CD14-positive monocyte (primary cell): Measurements from ENCODE around the gene KCTD21. TPM values are rescaled to one million over a fixed set of nuclear protein-coding genes. Genes with fewer than 3 reads are reported as not detected.

Source experiments
- DNase-seq, 3 donors: peaks; one replicate each; pipeline ENCODE4 v3.0.0-alpha.2; 2011 to 2022
- H2AFZ ChIP-seq: 2 replicates; pipeline ENCODE4 v1.6.0; 2012; ENCODE audit warnings: mild to moderate bottlenecking, low read depth, low read length, inconsistent platforms; ENCODE audit not compliant: insufficient read depth, poor library complexity, severe bottlenecking
- H3K27ac ChIP-seq, 2 donors: 1 replicate in 1 of 2; 2 replicates in 1 of 2; pipeline ENCODE4 v1.5.1; 2012 to 2013; ENCODE audit warnings: low read length in 2 of 2, control low read depth in 1 of 2, inconsistent platforms in 1 of 2, low read depth in 1 of 2, mild to moderate bottlenecking in 1 of 2
- H3K27me3 ChIP-seq, 2 donors: one replicate each; pipeline versions ENCODE4 v1.6.0 to v1.6.1; 2011 to 2013; ENCODE audit warnings: low read length in 2 of 2; ENCODE audit not compliant: control insufficient read depth in 2 of 2, insufficient read depth in 2 of 2
- H3K36me3 ChIP-seq, 2 donors: replicated peaks in 1 of 2; 1 replicate in 1 of 2; 2 replicates in 1 of 2; pipeline versions ENCODE4 v1.5.1 to v1.6.1; 2012 to 2013; ENCODE audit warnings: low read length in 2 of 2, control low read depth in 1 of 2, inconsistent platforms in 1 of 2, mild to moderate bottlenecking in 1 of 2; ENCODE audit not compliant: insufficient read depth in 2 of 2, control insufficient read depth in 1 of 2
- H3K4me1 ChIP-seq, 2 donors: 1 replicate in 1 of 2; 2 replicates in 1 of 2; pipeline versions ENCODE4 v1.5.1 to v1.6.1; 2012 to 2013; ENCODE audit warnings: low read length in 2 of 2, control low read depth in 1 of 2, inconsistent platforms in 1 of 2, mild to moderate bottlenecking in 1 of 2, moderate library complexity in 1 of 2; ENCODE audit not compliant: insufficient read depth in 2 of 2, control insufficient read depth in 1 of 2
- H3K4me2 ChIP-seq: replicated peaks from 2 replicates; pipeline ENCODE3; 2012; ENCODE audit warnings: low read length, moderate library complexity, mild to moderate bottlenecking; ENCODE audit not compliant: poor library complexity, severe bottlenecking; ENCODE audit errors: extremely low read depth
- H3K4me3 ChIP-seq, 3 experiments: fragments of 200-600 bp in 1 of 3; sonication (generic) in 1 of 3; replicated peaks in 1 of 3; 1 replicate in 2 of 3; 2 replicates in 1 of 3; pipeline ENCODE4 v1.5.1; 2011 to 2013; ENCODE audit warnings: low read length in 3 of 3, mild to moderate bottlenecking in 3 of 3, control low read depth in 2 of 3, low read depth in 2 of 3, inconsistent platforms in 1 of 3, moderate library complexity in 1 of 3
- H3K79me2 ChIP-seq: 2 replicates; pipeline ENCODE4 v1.6.0; 2012; ENCODE audit warnings: mild to moderate bottlenecking, control low read depth, inconsistent platforms, low read length, moderate library complexity; ENCODE audit not compliant: insufficient read depth
- H3K9ac ChIP-seq: 2 replicates; pipeline ENCODE4 v1.6.0; 2017; ENCODE audit warnings: low read length, mild to moderate bottlenecking; ENCODE audit not compliant: insufficient read depth, poor library complexity, severe bottlenecking
- H3K9me3 ChIP-seq, 2 donors: replicated peaks in 1 of 2; 1 replicate in 1 of 2; 2 replicates in 1 of 2; pipeline versions ENCODE4 v1.5.1 to v1.6.1; 2012 to 2013; ENCODE audit warnings: low read length in 2 of 2, control low read depth in 1 of 2; ENCODE audit not compliant: control insufficient read depth in 1 of 2, insufficient read depth in 1 of 2
- H4K20me1 ChIP-seq: 2 replicates; pipeline ENCODE4 v1.6.0; 2012; ENCODE audit warnings: mild to moderate bottlenecking, low read length, control low read depth, moderate library complexity; ENCODE audit not compliant: insufficient read depth
- H3K27ac Mint-ChIP-seq, 7 donors: one replicate each; pipeline ENCODE4 v1.8.0; 2020; ENCODE audit warnings: mild to moderate bottlenecking in 7 of 7, mixed read lengths in 7 of 7, moderate library complexity in 6 of 7, inconsistent platforms in 2 of 7
- H3K27me3 Mint-ChIP-seq, 3 donors: one replicate each; pipeline ENCODE4 v1.8.0; 2021 to 2022; ENCODE audit warnings: low read depth in 3 of 3, mild to moderate bottlenecking in 3 of 3, mixed read lengths in 3 of 3, moderate library complexity in 3 of 3, inconsistent platforms in 1 of 3
- H3K36me3 Mint-ChIP-seq, 2 donors: one replicate each; pipeline ENCODE4 v1.8.0; 2020; ENCODE audit warnings: mixed read lengths in 2 of 2, inconsistent platforms in 1 of 2, mild to moderate bottlenecking in 1 of 2
- H3K4me1 Mint-ChIP-seq: one replicate; pipeline ENCODE4 v1.8.0; 2020; ENCODE audit warnings: mild to moderate bottlenecking, mixed read lengths
- H3K4me3 Mint-ChIP-seq, 2 donors: one replicate each; pipeline ENCODE4 v1.8.0; 2020; ENCODE audit warnings: mild to moderate bottlenecking in 2 of 2, mixed read lengths in 2 of 2, moderate library complexity in 1 of 2
- H3K9me3 Mint-ChIP-seq, 7 donors: one replicate each; pipeline ENCODE4 v1.8.0; 2020 to 2022; ENCODE audit warnings: mixed read lengths in 7 of 7, mild to moderate bottlenecking in 6 of 7, moderate library complexity in 6 of 7, inconsistent platforms in 2 of 7
- WGBS: methylation state at CpG from one replicate; pipeline ENCODE4 v1.1.5; 2013; ENCODE audit warnings: missing lambda C conversion rate; ENCODE audit not compliant: insufficient coverage; 5-methylcytosine and 5-hydroxymethylcytosine counted together
- intact Hi-C, 2 donors: fragments of 100-400 bp; cut with micrococcal nuclease; formaldehyde crosslinking; loops; one replicate each; pipeline versions ENCODE4 v1.15.0 to v1.15.1; 2023
- polyA plus RNA-seq, 3 donors: library from polyadenylated mRNA; depleted of rRNA in 1 of 3; unstranded in 2 of 3; stranded (reverse) in 1 of 3; fragments of 300-500 nt in 2 of 3; fragments of >200 nt in 1 of 3; fragmentation: Illumina TruSeq in 2 of 3; gene quantifications; 1 replicate in 2 of 3; 2 replicates in 1 of 3; pipeline ENCODE4 v1.2.3, GENCODE V29; 2012 to 2021
- TF ChIP-seq, protein P1 (sequence below): fragments of 200-600 bp; IDR thresholded peaks from one replicate; pipeline ENCODE4 v1.8.0; 2022; ENCODE audit warnings: antibody characterized with exemption, mild to moderate bottlenecking

KCTD21 gene
- polyA plus RNA-seq, 3 donors, result 3.2 to 9.2 (median 5.2) TPM

DNA sequence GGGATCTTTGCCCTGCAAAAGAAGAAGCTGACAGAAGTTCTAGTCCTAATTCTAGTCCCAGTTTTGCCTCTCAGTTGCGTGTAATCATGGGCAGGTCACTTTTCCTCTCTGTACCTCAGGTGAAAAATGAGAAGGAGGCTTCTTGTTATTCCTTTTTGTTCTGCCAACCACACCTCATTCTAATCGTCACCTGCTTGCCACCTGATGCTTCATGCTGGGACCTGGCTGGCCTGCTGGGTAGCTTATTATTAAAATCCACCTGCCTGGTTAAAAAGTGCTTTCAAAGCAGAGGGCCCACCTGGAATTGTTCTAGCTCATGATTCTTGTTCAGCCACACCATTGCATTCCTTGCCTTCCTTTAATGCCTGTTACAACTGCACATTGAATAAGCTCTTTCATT is 40.6 kb downstream of the KCTD21 start:
- no CpG with 5 or more reads among the region's 2 CpGs for WGBS
- TF ChIP-seq, protein P1, sequence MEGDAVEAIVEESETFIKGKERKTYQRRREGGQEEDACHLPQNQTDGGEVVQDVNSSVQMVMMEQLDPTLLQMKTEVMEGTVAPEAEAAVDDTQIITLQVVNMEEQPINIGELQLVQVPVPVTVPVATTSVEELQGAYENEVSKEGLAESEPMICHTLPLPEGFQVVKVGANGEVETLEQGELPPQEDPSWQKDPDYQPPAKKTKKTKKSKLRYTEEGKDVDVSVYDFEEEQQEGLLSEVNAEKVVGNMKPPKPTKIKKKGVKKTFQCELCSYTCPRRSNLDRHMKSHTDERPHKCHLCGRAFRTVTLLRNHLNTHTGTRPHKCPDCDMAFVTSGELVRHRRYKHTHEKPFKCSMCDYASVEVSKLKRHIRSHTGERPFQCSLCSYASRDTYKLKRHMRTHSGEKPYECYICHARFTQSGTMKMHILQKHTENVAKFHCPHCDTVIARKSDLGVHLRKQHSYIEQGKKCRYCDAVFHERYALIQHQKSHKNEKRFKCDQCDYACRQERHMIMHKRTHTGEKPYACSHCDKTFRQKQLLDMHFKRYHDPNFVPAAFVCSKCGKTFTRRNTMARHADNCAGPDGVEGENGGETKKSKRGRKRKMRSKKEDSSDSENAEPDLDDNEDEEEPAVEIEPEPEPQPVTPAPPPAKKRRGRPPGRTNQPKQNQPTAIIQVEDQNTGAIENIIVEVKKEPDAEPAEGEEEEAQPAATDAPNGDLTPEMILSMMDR, result no peak

DNA sequence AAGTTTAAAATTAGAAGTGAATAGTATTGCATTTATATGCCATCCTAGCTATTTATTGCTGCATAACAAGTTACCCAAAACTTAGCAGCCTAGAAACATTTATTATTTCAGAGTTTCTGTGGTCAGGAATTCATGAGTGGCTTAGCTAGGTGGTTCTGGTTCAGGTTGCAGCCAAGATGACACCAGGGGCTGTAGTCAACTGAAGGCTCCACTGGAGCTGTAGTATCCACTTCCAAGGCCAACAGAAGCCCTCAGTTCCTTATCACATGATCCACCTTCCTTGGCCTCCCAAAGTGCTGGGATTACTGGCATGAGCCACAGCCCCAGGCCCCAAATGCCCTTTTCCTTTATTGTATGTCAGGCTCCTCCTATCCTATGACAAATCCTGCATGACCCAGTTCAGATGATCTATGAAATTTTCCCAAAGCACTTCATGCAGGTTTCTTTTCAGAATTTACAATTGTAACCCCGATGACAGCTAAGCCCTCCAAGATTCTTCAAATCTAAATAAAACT is 42.9 kb downstream of the KCTD21 start:
- H3K79me2 ChIP-seq, result no peaks in the 10 kb centered on the region
- H3K4me2 ChIP-seq, result no peak overlapping the region
- Mint-ChIP-seq H3K4me3 (no peak overlapping the region), H3K36me3 (peaks cover 2 to 4% of the 10 kb centered on the region in 2 donors), H3K27ac (no peak overlapping the region), H3K27me3 (peaks cover 3 to 14% (median 4%) of the 10 kb centered on the region in 3 donors), H3K9me3 (no peaks in the 10 kb centered on the region), H3K4me1 (peaks cover 15% of the 10 kb centered on the region)
- intact Hi-C loops, result no loop called here
- no peak overlapping the region for H2AFZ ChIP-seq
- H3K4me1 ChIP-seq, result peaks cover 10 to 12% of the 10 kb centered on the region in 2 donors
- H3K27me3 ChIP-seq, result no peaks in the 10 kb centered on the region
- H3K4me3 ChIP-seq, result no peak overlapping the region
- H3K9ac ChIP-seq, result no peak overlapping the region
- no peaks in the 10 kb centered on the region for H3K36me3 ChIP-seq
- TF ChIP-seq, protein P1, result no peak
- H4K20me1 ChIP-seq, result no peaks in the 10 kb centered on the region
- 100% methylated on average over 1 of the region's 1 CpG for WGBS
- no peak for DNase-seq
- H3K9me3 ChIP-seq, result no peaks in the 10 kb centered on the region
- H3K27ac ChIP-seq, result no peak overlapping the region

More for the DNA sequence above, 40.6 kb downstream of the KCTD21 start:
- Mint-ChIP-seq H3K9me3 (no peaks in the 10 kb centered on the region), H3K4me1 (peaks cover 12% of the 10 kb centered on the region), H3K27me3 (peaks cover 2 to 13% (median 2%) of the 10 kb centered on the region in 3 donors), H3K36me3 (no peaks in the 10 kb centered on the region), H3K27ac (no peak overlapping the region), H3K4me3 (no peak overlapping the region)
- Histone ChIP-seq H3K4me1 (peaks cover 9% of the 10 kb centered on the region in 2 donors), H3K27ac (no peak overlapping the region), H3K9me3 (no peaks in the 10 kb centered on the region), H3K36me3 (no peaks in the 10 kb centered on the region), H3K9ac (no peak overlapping the region), H3K4me2 (no peak overlapping the region), H4K20me1 (no peaks in the 10 kb centered on the region), H3K27me3 (no peaks in the 10 kb centered on the region), H3K79me2 (no peaks in the 10 kb centered on the region), H3K4me3 (no peak overlapping the region), H2AFZ (no peak overlapping the region)
- no peak for DNase-seq
- intact Hi-C loops, result no loop called here
